Epithelial cell of proximal tubule (primary cell): Measurements from ENCODE around the gene OTOG. TPM values are rescaled to one million over a fixed set of nuclear protein-coding genes. Genes with fewer than 3 reads are reported as not detected.

Experiments
- DNase-seq: peaks from one replicate; pipeline ENCODE4 v3.0.0-alpha.2; 2011; ENCODE audit warnings: low read depth
- H3K4me3 ChIP-seq: 2 replicates; pipeline ENCODE4 v1.5.1; 2011; ENCODE audit warnings: low read depth, mild to moderate bottlenecking, low read length
- total RNA-seq: library from RNA; depleted of rRNA; stranded (reverse); fragments of >200 nt; gene quantifications from 2 replicates; pipeline ENCODE4 v1.2.3, GENCODE V29; 2015
- TF ChIP-seq, protein P1 (sequence below): conservative IDR thresholded peaks from 2 replicates; pipeline ENCODE4 v1.5.1; 2012; ENCODE audit warnings: low read depth, mild to moderate bottlenecking, low read length

Gene OTOG
- total RNA-seq, 1 donor from 2014 or later: not detected

DNA sequence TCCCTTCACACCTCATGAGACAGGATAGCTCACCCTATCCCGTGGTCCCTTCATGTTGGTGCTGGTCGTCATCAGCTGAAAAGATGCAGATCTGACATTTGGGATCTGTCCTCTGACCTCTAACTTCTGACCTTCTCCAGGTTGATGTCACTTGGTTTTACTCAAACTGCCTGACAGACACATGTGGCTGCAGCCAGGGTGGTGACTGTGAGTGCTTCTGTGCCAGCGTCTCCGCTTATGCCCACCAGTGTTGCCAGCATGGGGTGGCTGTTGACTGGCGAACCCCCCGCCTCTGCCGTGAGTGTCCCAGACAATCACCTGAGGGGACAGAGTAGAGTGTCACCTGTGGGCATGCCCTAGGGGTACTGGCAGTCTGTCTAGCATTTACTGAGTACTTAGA lies 49.7 kb downstream of the OTOG start:
- TF ChIP-seq, protein P1, sequence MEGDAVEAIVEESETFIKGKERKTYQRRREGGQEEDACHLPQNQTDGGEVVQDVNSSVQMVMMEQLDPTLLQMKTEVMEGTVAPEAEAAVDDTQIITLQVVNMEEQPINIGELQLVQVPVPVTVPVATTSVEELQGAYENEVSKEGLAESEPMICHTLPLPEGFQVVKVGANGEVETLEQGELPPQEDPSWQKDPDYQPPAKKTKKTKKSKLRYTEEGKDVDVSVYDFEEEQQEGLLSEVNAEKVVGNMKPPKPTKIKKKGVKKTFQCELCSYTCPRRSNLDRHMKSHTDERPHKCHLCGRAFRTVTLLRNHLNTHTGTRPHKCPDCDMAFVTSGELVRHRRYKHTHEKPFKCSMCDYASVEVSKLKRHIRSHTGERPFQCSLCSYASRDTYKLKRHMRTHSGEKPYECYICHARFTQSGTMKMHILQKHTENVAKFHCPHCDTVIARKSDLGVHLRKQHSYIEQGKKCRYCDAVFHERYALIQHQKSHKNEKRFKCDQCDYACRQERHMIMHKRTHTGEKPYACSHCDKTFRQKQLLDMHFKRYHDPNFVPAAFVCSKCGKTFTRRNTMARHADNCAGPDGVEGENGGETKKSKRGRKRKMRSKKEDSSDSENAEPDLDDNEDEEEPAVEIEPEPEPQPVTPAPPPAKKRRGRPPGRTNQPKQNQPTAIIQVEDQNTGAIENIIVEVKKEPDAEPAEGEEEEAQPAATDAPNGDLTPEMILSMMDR: no peak
- H3K4me3 ChIP-seq: no peak overlapping the region
- DNase-seq: no peak

GRCh38 chr11:17597770-17598169 lies 50.7 kb downstream of the OTOG start:
- TF ChIP-seq, protein P1: no peak
- H3K4me3 ChIP-seq: no peak overlapping the region
- no peak for DNase-seq

GRCh38 chr11:17598700-17599459 lies 51.8 kb downstream of the OTOG start:
- TF ChIP-seq, protein P1: peak; percentile 95
- no peak overlapping the region for H3K4me3 ChIP-seq

GRCh38 chr11:17599460-17599925 lies 52.4 kb downstream of the OTOG start:
- no peak overlapping the region for H3K4me3 ChIP-seq
- TF ChIP-seq, protein P1: no peak
- no peak for DNase-seq

More at GRCh38 chr11:17598700-17599459, 51.8 kb downstream of the OTOG start:
- no peak for DNase-seq

DNA sequence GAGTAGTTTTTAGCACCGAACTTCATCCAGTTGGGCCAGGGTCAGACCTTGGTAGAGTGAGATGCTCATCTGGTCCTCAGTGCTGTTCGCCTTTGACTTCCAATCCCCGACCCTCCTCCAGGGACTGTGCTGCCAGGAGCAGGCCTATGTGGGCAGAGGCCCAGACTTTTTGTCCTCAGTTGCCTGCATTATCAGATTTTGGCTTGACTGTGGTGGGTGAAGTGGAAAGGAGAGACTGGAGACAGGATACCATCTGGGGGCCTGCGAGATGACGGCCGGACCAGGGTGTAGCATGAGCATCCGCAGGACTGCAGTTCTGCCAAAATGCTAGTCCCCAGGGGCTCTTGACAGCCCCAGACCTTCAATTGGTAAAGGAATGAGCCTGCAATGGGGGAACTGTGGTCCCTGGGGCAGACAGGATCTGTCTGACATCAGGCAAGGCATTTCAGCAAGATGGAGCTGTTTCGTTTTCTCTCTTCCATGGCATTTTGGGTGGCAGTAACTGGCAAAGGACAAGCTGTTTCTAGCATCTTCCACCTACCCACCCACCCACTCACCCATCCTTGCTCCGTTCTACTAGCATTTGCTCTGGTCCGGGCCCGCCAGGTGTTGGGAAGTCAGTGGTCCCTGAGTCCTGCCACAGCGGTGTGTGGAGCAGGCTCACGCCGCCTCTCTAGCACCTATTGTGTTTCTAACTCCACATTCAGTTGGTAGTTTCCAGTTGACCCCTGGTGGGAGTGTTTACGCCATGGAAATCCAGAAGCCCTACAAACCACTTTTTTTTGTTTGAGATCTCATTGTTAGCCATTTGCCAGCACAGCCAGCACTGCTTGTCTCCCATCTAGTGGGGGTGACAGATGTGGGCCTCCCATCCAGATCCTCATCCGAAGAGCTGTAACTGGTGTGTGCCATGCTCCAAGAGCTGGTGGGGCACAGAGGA lies 53.5 kb downstream of the OTOG start:
- DNase-seq: no peak
- TF ChIP-seq, protein P1: no peak

GRCh38 chr11:17601256-17601671 lies 54.2 kb downstream of the OTOG start:
- H3K4me3 ChIP-seq: no peak overlapping the region
- DNase-seq: no peak
- TF ChIP-seq, protein P1: no peak

More for the DNA sequence above, 53.5 kb downstream of the OTOG start:
- H3K4me3 ChIP-seq: no peak overlapping the region
